Neuron (in vitro differentiated cells): Measurements from ENCODE around the gene BATF.

Experiments
- H2AFZ ChIP-seq: one replicate; pipeline ENCODE4 v1.6.1; 2013; ENCODE audit warnings: low read depth, mild to moderate bottlenecking, inconsistent platforms, low read length, moderate library complexity
- H3K27me3 ChIP-seq: one replicate; pipeline ENCODE4 v1.6.1; 2013; ENCODE audit warnings: low read length; ENCODE audit not compliant: insufficient read depth
- H3K36me3 ChIP-seq: one replicate; pipeline ENCODE4 v1.6.1; 2013; ENCODE audit warnings: low read length; ENCODE audit not compliant: insufficient read depth
- H3K4me1 ChIP-seq: one replicate; pipeline ENCODE4 v1.6.1; 2013; ENCODE audit warnings: low read length; ENCODE audit not compliant: insufficient read depth
- H3K4me3 ChIP-seq: 2 replicates; pipeline ENCODE4 v1.5.1; 2013; ENCODE audit warnings: mild to moderate bottlenecking, low read length, moderate library complexity
- H3K9me3 ChIP-seq: one replicate; pipeline ENCODE4 v1.6.1; 2013; ENCODE audit warnings: low read length

BATF gene

DNA sequence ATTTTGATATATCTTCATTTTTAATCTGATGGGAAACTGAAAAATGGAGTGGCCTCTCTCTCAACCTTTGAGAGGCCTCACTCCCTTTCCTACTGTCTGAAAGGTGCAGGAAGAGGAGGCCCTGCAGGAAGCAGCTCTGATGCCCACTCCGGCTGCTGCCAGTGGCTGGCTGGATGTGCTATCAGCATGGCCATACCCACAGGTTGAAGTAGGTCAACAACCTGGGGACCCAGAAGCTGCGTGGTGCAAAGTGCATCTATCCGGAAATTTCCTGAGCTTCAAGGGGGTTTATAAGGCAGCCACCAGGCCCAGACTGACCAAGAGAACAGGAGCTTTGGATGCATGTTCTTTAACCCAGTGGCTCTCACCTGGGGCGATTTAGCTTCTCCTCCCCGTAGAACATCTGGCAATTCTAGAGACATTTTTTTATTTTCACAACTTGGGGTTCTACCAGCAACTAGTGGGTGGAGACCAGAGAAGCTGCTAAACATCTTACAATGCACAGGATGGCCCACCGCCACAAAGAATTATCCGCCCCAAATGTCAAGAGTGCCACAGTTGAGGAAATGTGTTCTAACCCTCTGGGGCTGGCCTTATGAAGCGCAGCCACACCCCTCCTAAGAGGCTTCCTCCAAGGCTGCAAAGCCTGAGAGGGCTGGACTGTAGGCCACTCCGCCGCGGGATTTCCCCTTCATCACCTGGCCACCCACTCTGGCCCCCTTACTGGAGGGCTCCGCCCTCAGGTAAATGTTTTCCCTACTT is 8.2 kb upstream of the BATF start:
- no peak overlapping the region for H3K4me3 ChIP-seq
- peaks cover 14% of the 10 kb centered on the region for H3K27me3 ChIP-seq
- H3K4me1 ChIP-seq: no peaks in the 10 kb centered on the region
- no peak overlapping the region for H2AFZ ChIP-seq
- H3K36me3 ChIP-seq: no peaks in the 10 kb centered on the region
- H3K9me3 ChIP-seq: no peaks in the 10 kb centered on the region

DNA sequence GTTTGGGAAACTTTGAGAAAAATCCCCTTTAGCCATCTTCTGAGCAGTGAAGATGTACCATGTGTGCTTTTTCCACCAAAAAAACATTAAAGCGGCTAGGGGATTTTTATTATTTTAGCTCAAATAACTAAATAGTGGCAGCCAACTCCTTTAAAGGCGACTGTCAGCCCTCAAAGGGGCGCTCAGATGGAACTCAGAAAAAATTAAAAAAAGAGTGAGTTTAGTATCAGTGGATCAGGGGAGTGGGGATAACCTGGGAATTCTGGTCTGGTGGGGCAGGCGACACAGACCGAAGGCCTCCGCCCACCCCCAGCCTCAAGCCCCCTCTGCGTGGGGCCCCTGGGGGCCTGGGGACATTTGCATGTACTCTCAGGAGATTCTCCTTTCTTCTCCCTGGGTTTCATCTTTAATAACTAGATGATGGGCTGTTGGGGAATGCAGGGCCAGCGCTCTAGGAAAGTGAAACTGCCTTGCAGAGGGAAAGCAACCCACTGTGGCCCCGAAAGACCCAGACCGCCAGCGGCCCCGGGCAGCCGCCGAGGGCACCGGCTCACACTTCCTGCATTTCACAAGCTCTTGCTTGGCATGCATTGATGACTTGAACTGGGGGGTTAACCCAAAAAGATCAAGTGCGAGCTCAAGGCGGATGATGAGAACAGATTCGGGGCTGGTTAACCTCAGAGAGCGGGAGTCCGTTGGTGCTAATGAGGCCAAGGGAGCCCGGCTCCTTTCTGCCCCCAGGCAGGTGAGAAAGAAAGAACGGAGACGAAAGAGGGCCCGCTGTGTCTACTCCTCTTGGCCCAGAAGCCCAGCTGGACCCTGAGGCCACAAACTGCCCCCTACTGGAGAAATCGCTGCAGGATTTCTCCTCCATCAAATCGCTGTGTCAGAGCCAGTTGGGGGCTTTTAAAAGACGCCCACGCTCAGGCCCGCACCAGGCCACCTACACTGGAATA is 7.3 kb upstream of the BATF start:
- Histone ChIP-seq H3K27me3 (peaks cover 14% of the 10 kb centered on the region), H2AFZ (no peak overlapping the region), H3K9me3 (no peaks in the 10 kb centered on the region), H3K36me3 (no peaks in the 10 kb centered on the region), H3K4me3 (no peak overlapping the region), H3K4me1 (no peaks in the 10 kb centered on the region)

DNA sequence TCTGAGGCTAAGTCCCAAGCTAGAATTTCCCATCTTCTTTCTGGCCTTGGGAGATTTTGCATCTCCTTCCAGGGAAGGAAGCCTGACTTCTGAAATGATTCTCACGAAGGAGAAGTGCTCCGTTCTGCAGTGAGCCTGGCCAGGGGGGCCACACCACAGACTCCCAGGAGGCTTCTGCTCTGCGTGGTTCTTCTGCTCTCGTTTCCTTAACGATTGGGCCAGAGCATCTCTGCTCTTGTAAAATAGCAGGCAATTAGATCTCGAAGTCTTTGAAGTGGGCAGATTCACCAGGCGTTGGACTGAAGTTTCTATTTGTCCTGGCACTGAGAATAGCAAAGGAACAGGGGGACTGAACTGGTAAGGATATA is 6.7 kb upstream of the BATF start:
- Histone ChIP-seq H3K4me1 (no peaks in the 10 kb centered on the region), H3K36me3 (no peaks in the 10 kb centered on the region), H3K9me3 (no peaks in the 10 kb centered on the region), H3K4me3 (no peak overlapping the region), H3K27me3 (peaks cover 14% of the 10 kb centered on the region), H2AFZ (no peak overlapping the region)

DNA sequence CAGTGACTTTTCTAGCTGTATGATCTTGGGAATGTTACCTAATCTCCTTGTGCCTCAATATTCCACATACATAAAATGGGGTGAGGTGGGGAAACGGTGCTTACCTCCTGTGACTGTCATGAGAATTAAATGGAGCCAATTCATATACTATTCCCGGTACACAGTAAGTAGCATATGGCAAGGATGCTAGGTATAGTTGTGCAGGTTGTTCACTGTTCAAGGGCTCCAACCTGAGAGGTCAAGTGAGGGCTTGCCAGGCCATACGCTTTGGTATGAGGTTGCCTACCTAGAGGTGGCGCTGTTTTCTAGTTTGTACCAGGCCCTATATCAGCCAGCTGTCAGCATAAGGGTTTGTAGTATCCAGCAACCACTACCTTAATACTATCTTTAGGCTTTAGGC is 3.6 kb upstream of the BATF start:
- Histone ChIP-seq H3K4me1 (peaks cover 6% of the 10 kb centered on the region), H3K9me3 (no peaks in the 10 kb centered on the region)

DNA sequence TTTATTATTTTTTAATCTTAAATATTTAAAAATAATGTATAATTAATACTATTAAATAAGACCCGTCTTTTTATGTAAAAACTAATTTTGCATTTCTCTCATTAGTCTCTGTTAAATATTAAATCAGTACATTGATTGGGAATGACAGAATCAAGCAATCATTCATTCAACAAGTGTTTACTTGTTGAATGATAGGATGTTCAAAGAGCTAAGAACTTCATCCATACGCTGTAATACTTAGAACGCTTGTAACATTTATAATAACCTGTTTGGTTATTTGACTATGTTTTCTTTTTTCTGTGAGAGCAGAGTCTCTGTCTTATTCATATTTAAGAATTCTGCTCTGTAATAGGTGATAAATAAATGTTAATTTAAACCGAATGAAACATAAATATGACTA is 2.9 kb upstream of the BATF start:
- Histone ChIP-seq H3K9me3 (no peaks in the 10 kb centered on the region), H3K36me3 (no peaks in the 10 kb centered on the region), H3K27me3 (peaks cover 14% of the 10 kb centered on the region), H2AFZ (no peak overlapping the region), H3K4me3 (no peak overlapping the region), H3K4me1 (peaks cover 6% of the 10 kb centered on the region)

More for the DNA sequence above, 3.6 kb upstream of the BATF start:
- Histone ChIP-seq H2AFZ (no peak overlapping the region), H3K4me3 (no peak overlapping the region), H3K36me3 (no peaks in the 10 kb centered on the region), H3K27me3 (peaks cover 14% of the 10 kb centered on the region)

DNA sequence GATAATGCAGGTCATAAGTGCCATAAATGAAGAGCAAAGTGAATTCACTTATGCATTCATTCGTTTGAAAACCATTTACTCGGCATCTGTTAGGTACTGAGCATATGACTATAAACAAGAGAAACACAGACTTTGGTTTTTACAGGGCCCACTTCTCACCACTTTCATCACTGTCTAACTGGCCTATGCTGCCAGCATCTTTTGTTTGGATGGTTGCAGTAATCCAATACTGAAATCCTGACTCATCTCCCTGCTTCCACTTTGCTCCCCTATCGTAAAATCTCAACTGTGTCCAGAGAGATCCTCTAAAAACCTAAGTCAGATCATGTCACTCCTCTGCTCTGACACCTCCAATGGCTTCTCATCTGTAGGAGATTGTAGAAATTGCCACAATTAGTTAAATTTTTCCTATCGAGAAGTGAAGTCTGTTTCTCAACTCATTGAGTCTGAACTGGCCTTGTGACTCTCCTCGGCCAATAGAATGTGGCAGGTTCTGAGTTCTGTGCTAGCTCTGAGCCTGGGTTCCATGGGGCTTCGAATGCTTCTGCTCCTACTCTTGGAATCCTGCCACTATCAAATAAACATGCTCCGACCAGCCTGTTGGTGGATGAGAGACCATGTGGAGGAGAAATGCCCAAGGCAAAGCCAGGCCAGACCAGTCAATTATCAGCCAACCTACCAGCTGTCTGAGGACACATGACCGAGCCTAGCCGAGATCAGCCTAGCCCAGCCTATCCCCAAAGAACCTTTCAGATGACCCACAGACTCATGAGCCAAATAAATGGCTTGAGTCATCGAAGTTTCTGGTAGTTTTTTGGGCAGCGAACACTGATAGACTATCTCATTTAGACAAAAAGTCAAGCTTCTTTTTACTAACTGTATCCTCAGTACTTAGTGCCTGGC is 2.2 kb upstream of the BATF start:
- peaks cover 6% of the 10 kb centered on the region for H3K4me1 ChIP-seq
- H2AFZ ChIP-seq: no peak overlapping the region
- H3K4me3 ChIP-seq: no peak overlapping the region
- H3K27me3 ChIP-seq: peaks cover 12% of the 10 kb centered on the region
- no peaks in the 10 kb centered on the region for H3K36me3 ChIP-seq
- H3K9me3 ChIP-seq: no peaks in the 10 kb centered on the region

DNA sequence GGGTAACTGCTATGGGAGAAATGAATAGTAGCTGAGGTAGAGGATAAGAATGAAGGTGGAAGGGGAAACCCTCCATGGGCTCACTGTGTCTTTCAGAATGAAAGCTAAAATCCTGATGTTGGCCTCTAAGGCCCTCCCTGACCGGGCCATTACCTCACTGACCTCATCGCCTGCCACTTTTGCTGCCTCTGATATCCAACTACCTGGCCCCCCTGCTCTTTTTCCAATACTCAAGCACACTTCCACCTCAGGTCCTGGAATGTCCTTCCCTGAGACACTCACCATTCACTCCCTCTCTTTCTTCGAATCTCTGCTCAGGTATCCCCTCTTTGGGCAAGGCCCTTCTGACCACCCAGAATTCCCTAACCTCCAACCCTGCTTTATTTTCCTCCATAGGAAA is 1.4 kb upstream of the BATF start:
- Histone ChIP-seq H3K9me3 (no peaks in the 10 kb centered on the region), H3K4me1 (peaks cover 6% of the 10 kb centered on the region), H3K27me3 (peaks cover 5% of the 10 kb centered on the region)

DNA sequence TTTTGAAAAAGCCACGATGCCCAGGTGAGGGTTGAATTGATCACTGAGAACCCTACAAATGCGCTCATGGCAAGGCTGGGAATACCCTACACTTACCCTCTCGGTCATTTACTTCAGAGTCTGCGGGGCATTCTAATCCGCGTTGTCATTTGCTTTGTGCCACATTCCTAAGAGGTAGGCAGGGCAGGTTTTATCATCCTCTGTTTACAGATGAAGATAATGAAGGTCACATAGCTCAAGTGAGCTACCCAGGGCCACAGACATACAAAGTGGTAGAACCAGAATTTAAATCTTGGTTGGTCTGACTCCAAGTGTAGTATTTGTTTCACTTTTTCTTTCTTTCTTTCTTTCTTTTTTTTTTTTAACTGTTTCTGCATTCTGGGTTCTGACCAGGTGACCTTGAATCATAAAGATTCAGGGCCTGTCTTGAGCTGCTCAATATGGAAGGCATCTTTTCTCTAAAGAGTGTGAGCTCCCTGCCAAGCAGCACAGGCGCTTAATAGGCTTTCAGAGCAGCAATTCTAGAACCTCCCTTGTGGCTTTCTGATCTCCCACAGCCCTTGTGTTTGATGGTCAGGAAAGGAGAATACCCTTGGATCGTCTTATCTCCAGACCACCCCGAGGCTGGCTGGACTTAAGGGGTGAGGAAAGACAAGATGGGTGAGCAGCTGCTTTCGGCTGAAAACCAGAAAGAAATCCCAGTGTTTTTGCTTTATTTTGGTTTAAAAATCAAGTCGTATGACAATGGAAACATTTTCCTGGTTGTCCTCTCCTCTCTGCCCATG is 662 bp upstream of the BATF start:
- Histone ChIP-seq H3K27me3 (peaks cover 1% of the 10 kb centered on the region), H3K9me3 (no peaks in the 10 kb centered on the region), H3K4me1 (peaks cover 6% of the 10 kb centered on the region), H2AFZ (no peak overlapping the region), H3K36me3 (no peaks in the 10 kb centered on the region), H3K4me3 (no peak overlapping the region)

More for the DNA sequence above, 1.4 kb upstream of the BATF start:
- no peaks in the 10 kb centered on the region for H3K36me3 ChIP-seq
- no peak overlapping the region for H3K4me3 ChIP-seq
- no peak overlapping the region for H2AFZ ChIP-seq

DNA sequence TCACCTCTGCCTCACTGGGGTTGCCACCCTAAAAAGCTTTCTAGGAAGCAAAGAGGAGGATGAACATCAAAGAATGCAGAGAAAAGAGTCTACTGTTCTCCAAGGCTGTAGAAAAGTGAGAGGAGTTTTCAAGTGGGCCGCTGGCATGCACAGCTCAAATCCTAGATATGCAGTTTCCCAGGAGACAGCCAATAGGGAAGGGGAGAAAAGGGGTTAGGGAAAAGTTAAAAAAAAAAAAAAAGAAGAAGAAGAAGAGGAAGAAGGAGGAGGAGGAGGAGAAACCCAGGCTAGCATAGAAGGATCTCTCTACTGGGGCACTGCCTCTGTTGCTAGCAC is 682 bp downstream of the BATF start:
- peaks cover 6% of the 10 kb centered on the region for H3K4me1 ChIP-seq

DNA sequence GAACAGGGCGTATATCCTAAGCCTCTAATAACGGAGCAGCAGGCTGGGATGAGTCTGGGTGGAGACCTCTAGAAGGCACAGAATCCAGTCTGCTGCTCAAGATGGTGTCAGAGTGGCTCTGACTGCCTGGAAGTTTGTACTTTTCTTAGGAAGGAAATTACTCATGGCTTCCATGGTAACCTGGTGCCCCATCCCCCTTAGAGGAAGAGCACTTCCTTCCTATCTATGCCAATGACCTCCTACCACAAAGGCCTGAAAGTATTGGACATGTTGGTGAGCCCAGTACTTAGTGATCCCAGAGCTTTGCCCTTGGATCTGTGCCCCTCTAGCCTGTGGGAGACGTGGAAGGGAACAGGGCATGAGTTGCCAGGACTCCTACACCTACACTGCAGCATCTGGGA is 1.5 kb downstream of the BATF start:
- Histone ChIP-seq H3K4me3 (no peak overlapping the region), H2AFZ (no peak overlapping the region), H3K9me3 (no peaks in the 10 kb centered on the region), H3K36me3 (no peaks in the 10 kb centered on the region), H3K4me1 (peaks cover 6% of the 10 kb centered on the region), H3K27me3 (no peaks in the 10 kb centered on the region)

More for the DNA sequence above, 682 bp downstream of the BATF start:
- H3K36me3 ChIP-seq: no peaks in the 10 kb centered on the region
- no peak overlapping the region for H2AFZ ChIP-seq
- H3K27me3 ChIP-seq: no peaks in the 10 kb centered on the region
- no peaks in the 10 kb centered on the region for H3K9me3 ChIP-seq
- H3K4me3 ChIP-seq: no peak overlapping the region

DNA sequence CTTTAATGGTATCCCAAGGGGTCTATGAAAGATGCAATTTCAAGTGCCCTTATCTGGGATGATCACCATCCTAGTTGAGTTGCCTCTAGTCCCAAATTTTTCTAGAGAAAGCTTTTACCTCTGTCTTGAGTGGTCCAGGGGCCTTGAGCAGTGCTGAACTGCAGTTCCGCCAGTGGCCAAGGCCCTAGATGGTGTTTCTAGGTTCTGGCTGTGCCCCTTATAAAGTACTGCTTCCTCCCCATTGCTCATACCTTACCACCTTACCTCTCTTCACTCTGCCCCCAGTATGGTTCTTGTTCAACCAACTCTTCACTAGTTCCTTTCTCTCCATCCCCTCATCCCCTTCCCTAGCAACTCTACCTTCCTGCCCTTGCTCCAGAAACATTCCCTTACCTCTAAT is 3.7 kb downstream of the BATF start:
- H3K4me3 ChIP-seq: no peak overlapping the region
- H3K4me1 ChIP-seq: peaks cover 6% of the 10 kb centered on the region
- H3K27me3 ChIP-seq: no peaks in the 10 kb centered on the region
- H3K9me3 ChIP-seq: no peaks in the 10 kb centered on the region
- no peak overlapping the region for H2AFZ ChIP-seq
- H3K36me3 ChIP-seq: no peaks in the 10 kb centered on the region

DNA sequence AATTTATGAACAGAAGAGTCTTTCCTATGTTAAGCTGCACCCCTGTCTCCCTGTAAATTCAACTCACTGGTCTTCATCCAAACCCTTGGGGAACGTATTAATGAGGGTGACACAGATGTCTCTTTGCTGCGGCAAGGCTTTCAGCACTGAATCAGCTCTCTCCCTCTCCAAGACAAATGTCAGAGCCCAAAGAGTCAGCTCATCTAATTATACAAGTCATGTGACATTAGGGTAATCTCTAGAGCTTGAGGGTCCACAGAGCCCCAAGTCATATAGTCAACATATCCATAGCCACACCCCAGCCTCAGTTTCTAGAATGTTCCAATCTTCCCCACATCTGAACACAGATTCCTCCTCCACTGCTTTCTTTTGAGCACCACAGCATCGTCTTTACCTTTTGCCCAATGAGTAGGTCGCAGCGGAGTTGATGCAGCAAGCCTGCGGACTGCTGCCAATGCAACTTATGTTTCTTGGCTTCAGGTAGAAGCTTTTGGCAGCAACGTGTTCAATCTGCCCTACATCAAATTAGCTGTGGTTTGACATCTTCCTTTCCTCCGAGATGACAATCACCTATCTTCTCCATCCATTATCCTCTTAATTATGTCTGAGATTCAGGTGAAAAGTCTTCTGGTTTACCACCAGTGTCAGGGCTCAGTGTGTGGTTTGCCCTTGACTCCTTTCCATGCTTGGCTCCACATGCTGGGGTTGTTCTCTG is 5.3 kb downstream of the BATF start:
- H3K4me1 ChIP-seq: no peaks in the 10 kb centered on the region
- H3K27me3 ChIP-seq: no peaks in the 10 kb centered on the region
- H3K9me3 ChIP-seq: no peaks in the 10 kb centered on the region
- H2AFZ ChIP-seq: no peak overlapping the region
- no peak overlapping the region for H3K4me3 ChIP-seq
- H3K36me3 ChIP-seq: no peaks in the 10 kb centered on the region
